HepG2 (cell line): ENCODE results near the gene NDST1. TPM values are rescaled to one million over a fixed set of nuclear protein-coding genes. Genes with fewer than 3 reads are reported as not detected.

Experiments used
- ATF1 ChIP-seq: IDR thresholded peaks from 2 replicates; pipeline ENCODE4 v1.6.1; 2016; ENCODE audit warnings: mild to moderate bottlenecking, control low read depth
- BRD4 ChIP-seq: sonication (generic); formaldehyde crosslinking; IDR thresholded peaks from 2 replicates; pipeline ENCODE4 v1.4.0; 2020; ENCODE audit warnings: missing genetic modification reagents
- KLF16 ChIP-seq, 2 experiments: sonication (generic) in 1 of 2; formaldehyde crosslinking in 1 of 2; IDR thresholded peaks; 2 replicates each; pipeline versions ENCODE4 v1.6.1 to v1.8.0; 2016 to 2023; ENCODE audit warnings: missing genetic modification reagents in 2 of 2, missing compliant biosample characterization in 1 of 2
- LCORL ChIP-seq, 2 experiments: fragments of 450-650 bp in 1 of 2; sonication (generic) in 1 of 2; formaldehyde crosslinking in 1 of 2; IDR thresholded peaks; 2 replicates each; pipeline versions ENCODE4 v1.5.0 to v1.6.1; 2017 to 2020; ENCODE audit warnings: antibody characterized with exemption in 1 of 2, missing genetic modification reagents in 1 of 2
- TAF1 ChIP-seq: sonication (generic); formaldehyde crosslinking; IDR thresholded peaks from 2 replicates; pipeline ENCODE4 v1.4.0; 2020; ENCODE audit warnings: missing genetic modification reagents
- XRCC5 ChIP-seq: fragments of 200-400 bp; formaldehyde crosslinking; optimal IDR thresholded peaks from 2 replicates; pipeline ENCODE3; 2017; ENCODE audit warnings: mild to moderate bottlenecking, low read length
- ZBTB3 ChIP-seq: sonication (generic); formaldehyde crosslinking; IDR thresholded peaks from 2 replicates; pipeline ENCODE4 v1.4.0; 2020; ENCODE audit warnings: low read depth, mild to moderate bottlenecking, moderate library complexity, missing genetic modification reagents, borderline replicate concordance
- ZFP90 ChIP-seq: sonication (generic); formaldehyde crosslinking; IDR thresholded peaks from 2 replicates; pipeline ENCODE4 v1.8.0; 2022; ENCODE audit warnings: missing genetic modification reagents, mild to moderate bottlenecking, inconsistent platforms, borderline replicate concordance
- ZNF550 ChIP-seq: sonication (generic); formaldehyde crosslinking; IDR thresholded peaks from 2 replicates; pipeline ENCODE4 v1.4.0; 2020; ENCODE audit warnings: mild to moderate bottlenecking, missing genetic modification reagents, borderline replicate concordance
- ZNF607 ChIP-seq: sonication (generic); formaldehyde crosslinking; IDR thresholded peaks from 2 replicates; pipeline ENCODE4 v1.5.1; 2020; ENCODE audit warnings: missing genetic modification reagents, mild to moderate bottlenecking, borderline replicate concordance
- ZNF777 ChIP-seq: sonication (generic); formaldehyde crosslinking; IDR thresholded peaks from 2 replicates; pipeline ENCODE4 v1.4.0; 2020; ENCODE audit warnings: missing genetic modification reagents
- ZSCAN31 ChIP-seq: sonication (generic); formaldehyde crosslinking; IDR thresholded peaks from 2 replicates; pipeline ENCODE4 v1.5.0; 2020; ENCODE audit warnings: low read depth, mild to moderate bottlenecking, missing genetic modification reagents
- polyA plus RNA-seq, 8 experiments: library from polyadenylated mRNA; depleted of rRNA in 3 of 8; stranded (reverse) in 7 of 8; unstranded in 1 of 8; fragments of >200 nt; fragmentation: Illumina TruSeq in 4 of 8; extraction: Trizol in 4 of 8; gene quantifications; 2 replicates each; pipeline versions ENCODE4 v1.2.1 to v1.2.3, GENCODE V29; 2011 to 2016; ENCODE audit warnings: low read depth in 4 of 8, missing spikeins in 1 of 8, mixed read lengths in 1 of 8; ENCODE audit not compliant: insufficient read depth in 1 of 8
- total RNA-seq, 5 experiments: library from RNA; depleted of rRNA; stranded (reverse); fragments of >200 nt; fragmentation: Illumina TruSeq; extraction: Trizol; gene quantifications; 2 replicates each; pipeline ENCODE4 v1.2.3, GENCODE V29; 2016; ENCODE audit warnings: low read depth in 1 of 5
- TF ChIP-seq, protein P1 (sequence below): sonication (generic); formaldehyde crosslinking; IDR thresholded peaks from 2 replicates; pipeline ENCODE4 v1.4.0; 2020; ENCODE audit warnings: missing genetic modification reagents
- TF ChIP-seq, protein P2 (sequence below): IDR thresholded peaks from 2 replicates; pipeline ENCODE4 v1.6.1; 2016; ENCODE audit warnings: missing genetic modification reagents, missing compliant biosample characterization
- TF ChIP-seq, protein P3 (sequence below): IDR thresholded peaks from 2 replicates; pipeline ENCODE4 v1.6.1; 2012; ENCODE audit warnings: low read depth, low read length, improper control_type of control experiment
- TF ChIP-seq, protein P4 (sequence below): IDR thresholded peaks from 2 replicates; pipeline ENCODE4 v1.6.1; 2016; ENCODE audit warnings: low read depth
- TF ChIP-seq, protein P5 (sequence below): sonication (generic); formaldehyde crosslinking; conservative IDR thresholded peaks from 2 replicates; pipeline ENCODE4 v1.4.0; 2020; ENCODE audit warnings: mild to moderate bottlenecking, missing genetic modification reagents, moderate library complexity
- TF ChIP-seq, protein P6 (sequence below): sonication (generic); formaldehyde crosslinking; IDR thresholded peaks from 2 replicates; pipeline ENCODE4 v1.4.0; 2020; ENCODE audit warnings: missing genetic modification reagents

Gene NDST1
- total and polyA plus RNA-seq, 2 of the 13 experiments (the other 11 are each of a cell fraction or from before 2014, with no cell fraction given) = 23.8 to 26.2 TPM

DNA sequence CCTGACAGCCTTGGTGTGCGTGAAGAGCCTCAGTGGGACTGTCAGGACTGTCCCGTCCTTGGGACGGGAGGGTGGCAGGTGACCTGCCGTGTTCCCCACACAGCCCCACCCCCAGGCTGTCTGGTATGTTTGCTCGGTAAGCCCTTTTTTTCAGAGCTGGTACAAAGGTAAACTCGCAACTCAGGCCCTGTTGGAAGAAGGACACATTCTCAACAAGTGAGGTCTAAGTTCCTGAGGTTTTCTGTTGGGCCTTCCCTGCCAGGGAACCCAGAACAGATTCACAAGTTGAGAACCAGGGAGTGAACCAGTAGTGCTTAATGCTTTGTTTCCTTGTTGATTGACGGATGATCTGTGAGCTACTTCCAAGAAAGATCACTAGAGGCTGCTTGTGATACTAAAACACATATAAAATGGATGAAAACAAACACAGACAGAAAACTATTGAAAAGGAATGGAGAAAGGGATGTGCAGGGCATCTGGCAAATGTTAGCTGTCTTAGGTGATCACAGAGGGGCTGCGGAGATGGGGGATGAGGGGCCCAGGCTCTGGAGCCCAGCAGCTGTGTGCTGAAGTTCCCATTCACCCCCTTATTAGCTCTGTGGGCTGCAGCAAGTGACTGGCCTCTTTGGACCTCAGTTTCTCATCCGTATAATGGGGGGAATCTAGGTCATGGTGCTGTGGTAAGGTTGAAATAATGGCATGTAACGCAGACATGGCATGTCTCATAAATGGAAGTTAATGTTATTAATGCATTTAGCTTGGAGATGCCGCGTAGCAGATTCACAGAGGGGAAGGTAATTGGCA, 2.7 kb downstream of the NDST1 start (continued):
- TF ChIP-seq, protein P1, sequence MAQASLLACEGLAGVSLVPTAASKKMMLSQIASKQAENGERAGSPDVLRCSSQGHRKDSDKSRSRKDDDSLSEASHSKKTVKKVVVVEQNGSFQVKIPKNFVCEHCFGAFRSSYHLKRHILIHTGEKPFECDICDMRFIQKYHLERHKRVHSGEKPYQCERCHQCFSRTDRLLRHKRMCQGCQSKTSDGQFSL (CRISPR knock-in tag) = no peak
- TF ChIP-seq, protein P2, sequence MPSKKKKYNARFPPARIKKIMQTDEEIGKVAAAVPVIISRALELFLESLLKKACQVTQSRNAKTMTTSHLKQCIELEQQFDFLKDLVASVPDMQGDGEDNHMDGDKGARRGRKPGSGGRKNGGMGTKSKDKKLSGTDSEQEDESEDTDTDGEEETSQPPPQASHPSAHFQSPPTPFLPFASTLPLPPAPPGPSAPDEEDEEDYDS = peak; percentile 68; the same call in 1 of the 2 replicates
- 0 out of 2 replicates have a peak, but pooled peaks have one; percentile 37 for TF ChIP-seq ZBTB3
- peak; percentile 16; the same call in 1 of the 2 replicates for TF ChIP-seq BRD4 (CRISPR knock-in tag)
- TF ChIP-seq, protein P3, sequence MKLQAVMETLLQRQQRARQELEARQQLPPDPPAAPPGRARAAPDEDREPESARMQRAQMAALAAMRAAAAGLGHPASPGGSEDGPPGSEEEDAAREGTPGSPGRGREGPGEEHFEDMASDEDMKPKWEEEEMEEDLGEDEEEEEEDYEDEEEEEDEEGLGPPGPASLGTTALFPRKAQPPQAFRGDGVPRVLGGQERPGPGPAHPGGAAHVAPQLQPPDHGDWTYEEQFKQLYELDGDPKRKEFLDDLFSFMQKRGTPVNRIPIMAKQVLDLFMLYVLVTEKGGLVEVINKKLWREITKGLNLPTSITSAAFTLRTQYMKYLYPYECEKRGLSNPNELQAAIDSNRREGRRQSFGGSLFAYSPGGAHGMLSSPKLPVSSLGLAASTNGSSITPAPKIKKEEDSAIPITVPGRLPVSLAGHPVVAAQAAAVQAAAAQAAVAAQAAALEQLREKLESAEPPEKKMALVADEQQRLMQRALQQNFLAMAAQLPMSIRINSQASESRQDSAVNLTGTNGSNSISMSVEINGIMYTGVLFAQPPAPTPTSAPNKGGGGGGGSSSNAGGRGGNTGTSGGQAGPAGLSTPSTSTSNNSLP = no peak
- TF ChIP-seq ATF1 (CRISPR knock-in tag) = no peak
- peak; percentile 46; the same call in 1 of the 2 replicates for TF ChIP-seq ZFP90 (CRISPR knock-in tag)
- TF ChIP-seq, protein P4, sequence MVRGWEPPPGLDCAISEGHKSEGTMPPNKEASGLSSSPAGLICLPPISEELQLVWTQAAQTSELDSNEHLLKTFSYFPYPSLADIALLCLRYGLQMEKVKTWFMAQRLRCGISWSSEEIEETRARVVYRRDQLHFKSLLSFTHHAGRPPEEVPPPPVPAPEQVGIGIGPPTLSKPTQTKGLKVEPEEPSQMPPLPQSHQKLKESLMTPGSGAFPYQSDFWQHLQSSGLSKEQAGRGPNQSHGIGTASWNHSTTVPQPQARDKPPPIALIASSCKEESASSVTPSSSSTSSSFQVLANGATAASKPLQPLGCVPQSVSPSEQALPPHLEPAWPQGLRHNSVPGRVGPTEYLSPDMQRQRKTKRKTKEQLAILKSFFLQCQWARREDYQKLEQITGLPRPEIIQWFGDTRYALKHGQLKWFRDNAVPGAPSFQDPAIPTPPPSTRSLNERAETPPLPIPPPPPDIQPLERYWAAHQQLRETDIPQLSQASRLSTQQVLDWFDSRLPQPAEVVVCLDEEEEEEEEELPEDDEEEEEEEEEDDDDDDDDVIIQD (CRISPR knock-in tag) = peak; percentile 70
- peak in 1 of 2 experiments; percentile 88; a peak in 2 of 4 replicates for TF ChIP-seq KLF16 (CRISPR knock-in tag; IDR thresholded peaks at IDR 0.05)
- TF ChIP-seq ZNF607 (CRISPR knock-in tag) = no peak
- TF ChIP-seq, protein P5, sequence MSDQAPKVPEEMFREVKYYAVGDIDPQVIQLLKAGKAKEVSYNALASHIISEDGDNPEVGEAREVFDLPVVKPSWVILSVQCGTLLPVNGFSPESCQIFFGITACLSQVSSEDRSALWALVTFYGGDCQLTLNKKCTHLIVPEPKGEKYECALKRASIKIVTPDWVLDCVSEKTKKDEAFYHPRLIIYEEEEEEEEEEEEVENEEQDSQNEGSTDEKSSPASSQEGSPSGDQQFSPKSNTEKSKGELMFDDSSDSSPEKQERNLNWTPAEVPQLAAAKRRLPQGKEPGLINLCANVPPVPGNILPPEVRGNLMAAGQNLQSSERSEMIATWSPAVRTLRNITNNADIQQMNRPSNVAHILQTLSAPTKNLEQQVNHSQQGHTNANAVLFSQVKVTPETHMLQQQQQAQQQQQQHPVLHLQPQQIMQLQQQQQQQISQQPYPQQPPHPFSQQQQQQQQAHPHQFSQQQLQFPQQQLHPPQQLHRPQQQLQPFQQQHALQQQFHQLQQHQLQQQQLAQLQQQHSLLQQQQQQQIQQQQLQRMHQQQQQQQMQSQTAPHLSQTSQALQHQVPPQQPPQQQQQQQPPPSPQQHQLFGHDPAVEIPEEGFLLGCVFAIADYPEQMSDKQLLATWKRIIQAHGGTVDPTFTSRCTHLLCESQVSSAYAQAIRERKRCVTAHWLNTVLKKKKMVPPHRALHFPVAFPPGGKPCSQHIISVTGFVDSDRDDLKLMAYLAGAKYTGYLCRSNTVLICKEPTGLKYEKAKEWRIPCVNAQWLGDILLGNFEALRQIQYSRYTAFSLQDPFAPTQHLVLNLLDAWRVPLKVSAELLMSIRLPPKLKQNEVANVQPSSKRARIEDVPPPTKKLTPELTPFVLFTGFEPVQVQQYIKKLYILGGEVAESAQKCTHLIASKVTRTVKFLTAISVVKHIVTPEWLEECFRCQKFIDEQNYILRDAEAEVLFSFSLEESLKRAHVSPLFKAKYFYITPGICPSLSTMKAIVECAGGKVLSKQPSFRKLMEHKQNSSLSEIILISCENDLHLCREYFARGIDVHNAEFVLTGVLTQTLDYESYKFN = peak; percentile 97
- TF ChIP-seq LCORL (IDR thresholded peaks at IDR 0.05) = no peak
- peak; percentile 98 for TF ChIP-seq LCORL (CRISPR knock-in tag; IDR thresholded peaks at IDR 0.05)
- TF ChIP-seq, protein P6, sequence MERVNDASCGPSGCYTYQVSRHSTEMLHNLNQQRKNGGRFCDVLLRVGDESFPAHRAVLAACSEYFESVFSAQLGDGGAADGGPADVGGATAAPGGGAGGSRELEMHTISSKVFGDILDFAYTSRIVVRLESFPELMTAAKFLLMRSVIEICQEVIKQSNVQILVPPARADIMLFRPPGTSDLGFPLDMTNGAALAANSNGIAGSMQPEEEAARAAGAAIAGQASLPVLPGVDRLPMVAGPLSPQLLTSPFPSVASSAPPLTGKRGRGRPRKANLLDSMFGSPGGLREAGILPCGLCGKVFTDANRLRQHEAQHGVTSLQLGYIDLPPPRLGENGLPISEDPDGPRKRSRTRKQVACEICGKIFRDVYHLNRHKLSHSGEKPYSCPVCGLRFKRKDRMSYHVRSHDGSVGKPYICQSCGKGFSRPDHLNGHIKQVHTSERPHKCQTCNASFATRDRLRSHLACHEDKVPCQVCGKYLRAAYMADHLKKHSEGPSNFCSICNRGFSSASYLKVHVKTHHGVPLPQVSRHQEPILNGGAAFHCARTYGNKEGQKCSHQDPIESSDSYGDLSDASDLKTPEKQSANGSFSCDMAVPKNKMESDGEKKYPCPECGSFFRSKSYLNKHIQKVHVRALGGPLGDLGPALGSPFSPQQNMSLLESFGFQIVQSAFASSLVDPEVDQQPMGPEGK (CRISPR knock-in tag) = peak; percentile 97
- TF ChIP-seq ZNF550 (CRISPR knock-in tag) = no peak
- peak; percentile 40; the same call in 1 of the 2 replicates for TF ChIP-seq TAF1
- TF ChIP-seq ZNF777 (CRISPR knock-in tag) = no peak
- peak; percentile 83 for TF ChIP-seq XRCC5
- TF ChIP-seq ZSCAN31 (CRISPR knock-in tag) = 0 out of 2 replicates have a peak, but pooled peaks have one; percentile 42
